ENCODE measurements around the gene ITPR2.
"Not testable (repeated sequence)": the region's sequence is repeated elsewhere in the genome, so short reads cannot be mapped to it uniquely, and the experiment has no call there.

Gene ITPR2

DNA sequence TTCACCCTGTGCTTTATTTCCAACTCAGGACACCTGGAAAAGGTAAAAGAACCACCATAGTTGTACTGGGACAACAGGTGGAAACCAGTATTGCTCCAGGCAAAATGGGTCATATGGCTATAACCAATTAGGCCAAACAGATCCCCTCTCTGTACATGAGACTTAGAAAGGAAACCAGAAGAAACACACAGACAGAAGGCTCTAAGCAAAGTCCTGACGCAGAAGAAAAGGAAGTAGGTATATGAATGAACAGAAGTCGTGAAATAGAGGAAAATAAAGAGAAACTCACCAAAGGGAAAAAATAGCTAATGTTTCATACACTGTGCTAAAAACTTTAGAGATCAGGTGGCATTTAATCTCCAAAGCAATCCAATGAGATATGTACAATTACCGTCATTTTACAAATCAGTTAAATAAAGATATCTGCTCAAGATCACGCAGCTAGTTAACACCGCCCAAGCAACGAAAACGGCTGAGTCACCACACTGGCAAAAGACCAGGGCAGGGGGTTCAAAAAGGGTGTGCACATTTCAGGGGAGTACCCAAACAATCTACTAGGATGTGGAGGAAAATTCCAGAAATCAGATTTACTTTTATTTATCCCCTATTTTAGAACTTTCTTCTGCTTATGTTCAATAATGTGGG is 82.3 kb downstream of the ITPR2 start:
- DNase-seq = no peak

DNA sequence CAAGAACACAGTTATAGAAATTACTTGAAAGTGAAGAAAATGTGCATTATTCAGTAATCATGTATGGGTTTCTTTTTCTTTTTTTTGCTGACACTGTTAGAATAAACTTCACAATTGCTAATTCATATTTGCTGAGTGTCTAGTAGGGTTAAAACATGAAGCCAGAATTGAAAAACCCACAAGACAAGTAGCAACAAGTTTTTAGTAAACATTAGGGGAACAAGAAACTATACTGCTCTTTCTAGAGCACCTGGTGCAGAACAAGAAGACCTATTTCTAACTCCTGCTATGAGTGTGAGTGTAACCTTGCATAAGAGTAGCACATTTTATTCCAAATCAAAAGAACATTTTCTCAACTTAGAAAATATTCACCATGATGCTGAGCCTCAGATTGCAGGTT is 83.2 kb downstream of the ITPR2 start:
- no peak for DNase-seq

DNA sequence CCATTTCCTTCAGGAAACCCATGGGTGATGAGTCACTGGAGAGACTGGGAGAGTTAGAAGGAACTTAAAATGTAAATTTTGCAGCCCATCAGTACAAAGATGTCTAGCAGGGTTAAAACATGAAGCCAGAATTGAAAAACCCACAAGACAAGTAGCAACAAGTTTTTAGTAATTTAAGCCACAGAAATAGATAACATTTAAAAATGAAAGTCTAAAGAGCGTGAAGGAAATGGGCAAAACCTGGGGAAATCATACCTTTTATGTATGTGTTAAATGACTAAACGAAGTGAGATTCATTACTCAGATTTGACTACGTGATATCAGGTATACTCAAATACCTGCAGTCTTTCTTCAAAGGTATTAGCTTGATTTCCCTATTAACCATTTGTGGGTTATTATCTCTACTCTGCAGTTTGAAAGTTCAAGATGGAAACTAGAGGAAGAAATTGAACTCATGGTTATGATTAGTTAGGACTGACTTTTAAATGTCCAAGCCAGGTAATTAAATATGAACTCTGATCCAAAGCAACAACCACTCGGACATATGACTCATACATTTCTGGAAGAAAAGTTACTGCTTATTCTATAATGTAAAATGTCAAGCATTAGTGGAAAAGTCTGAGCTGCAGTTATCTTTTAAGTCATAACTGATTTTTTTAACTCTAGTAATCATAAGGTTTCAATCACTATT is 84.1 kb downstream of the ITPR2 start:
- no peak for DNase-seq

DNA sequence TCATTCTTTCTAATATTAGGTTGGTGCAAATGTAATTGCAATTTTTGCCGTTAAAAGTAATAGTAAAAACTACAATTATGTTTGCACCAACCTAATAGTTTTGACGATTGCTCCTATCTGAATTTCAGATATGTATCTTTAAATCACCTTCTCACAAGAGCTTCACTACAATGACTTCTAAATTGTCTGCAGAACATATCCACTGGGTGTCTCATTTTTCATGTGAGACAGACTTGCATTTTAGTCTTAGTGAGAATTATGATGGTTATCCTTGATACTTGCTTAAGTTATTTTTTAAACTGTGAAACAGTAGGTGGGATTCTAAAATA is 84.6 kb downstream of the ITPR2 start:
- no peak for DNase-seq

DNA sequence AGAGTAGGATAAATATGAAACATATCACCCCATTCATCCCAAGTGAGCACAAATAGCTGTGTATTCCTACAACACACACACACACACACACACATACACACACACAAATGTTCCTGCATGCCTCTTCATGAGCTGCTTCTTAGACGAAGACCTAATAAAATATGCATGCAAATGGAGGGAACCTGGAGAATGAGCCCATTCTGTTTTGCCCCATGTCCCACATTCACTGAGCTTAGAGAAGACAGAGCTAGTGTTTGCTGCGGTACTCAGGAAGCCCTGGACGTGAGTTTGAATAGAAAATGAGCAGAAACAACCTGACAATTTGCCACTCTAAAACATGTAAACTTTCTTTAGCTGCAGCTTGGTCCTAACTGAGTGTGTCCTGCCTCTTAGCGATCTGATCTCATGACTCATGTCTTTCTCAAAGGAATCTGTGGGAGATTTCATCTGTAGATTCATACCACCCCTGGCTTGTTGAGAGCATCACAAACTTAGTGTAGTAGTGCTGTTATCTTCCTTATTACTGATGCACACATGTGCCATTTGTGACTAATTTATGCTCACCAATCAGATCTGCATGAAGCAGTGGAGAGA is 86.8 kb downstream of the ITPR2 start:
- no peak for DNase-seq

DNA sequence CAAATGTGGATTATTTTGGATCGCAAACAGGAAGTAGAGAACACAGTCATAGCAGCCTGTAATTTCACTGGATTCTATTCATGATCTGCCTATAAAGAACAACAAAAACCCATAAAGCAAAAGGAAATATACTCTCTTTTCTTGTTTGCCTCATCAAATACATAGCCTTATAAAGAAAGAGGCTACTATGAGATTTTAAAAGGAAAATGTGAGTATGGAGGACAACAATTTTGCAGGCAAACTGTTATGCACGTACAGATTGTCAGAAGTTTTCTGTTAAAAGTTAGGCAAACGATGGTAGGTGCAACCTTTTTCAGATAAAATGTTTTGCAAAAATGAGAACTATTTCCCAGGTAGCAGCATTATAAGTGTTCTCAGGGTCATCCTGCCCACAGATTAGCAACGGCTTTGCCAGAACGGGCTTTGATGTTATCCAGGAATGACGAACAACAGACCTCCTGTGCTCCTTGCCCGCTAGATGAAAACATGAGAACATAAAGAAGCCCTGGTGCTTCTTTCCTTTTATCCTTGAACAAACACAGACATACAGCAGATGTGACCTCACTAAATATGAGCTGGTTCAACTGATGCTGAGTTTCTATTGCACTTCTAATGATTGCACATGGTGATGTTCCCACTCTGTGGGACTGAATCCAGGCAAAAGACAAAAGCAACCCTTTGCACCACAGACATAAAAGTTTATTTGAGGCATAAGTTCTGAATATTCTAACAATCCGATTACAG is 88.1 kb downstream of the ITPR2 start:
- no peak for DNase-seq

DNA sequence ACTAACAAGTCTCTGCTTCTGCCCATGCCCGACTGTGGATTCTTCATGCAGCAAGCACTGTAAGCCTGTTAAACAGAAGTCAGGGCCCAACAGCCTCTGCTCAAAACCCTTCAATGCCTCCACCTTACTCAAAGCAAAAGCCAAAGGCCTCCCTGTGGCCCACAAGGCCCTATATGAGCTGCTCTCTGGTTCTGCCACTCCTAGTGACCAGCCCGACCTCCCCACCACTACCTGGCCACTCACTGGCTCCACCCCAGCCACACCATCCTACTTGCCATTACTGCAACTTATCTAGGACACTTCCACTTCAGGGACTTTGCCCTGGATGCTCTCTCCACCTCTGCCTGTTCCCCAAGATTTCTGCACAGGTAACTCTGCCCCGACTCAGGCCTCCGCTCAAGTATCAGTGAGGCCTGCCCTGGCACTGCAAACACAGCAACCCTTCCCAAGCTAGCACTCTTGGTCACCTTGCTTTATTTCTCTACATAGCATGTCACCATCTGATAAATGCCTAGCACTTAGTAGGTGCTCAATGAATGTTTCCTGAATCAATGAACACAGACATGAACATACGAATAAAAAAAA is 88.9 kb downstream of the ITPR2 start:
- DNase-seq = no peak

DNA sequence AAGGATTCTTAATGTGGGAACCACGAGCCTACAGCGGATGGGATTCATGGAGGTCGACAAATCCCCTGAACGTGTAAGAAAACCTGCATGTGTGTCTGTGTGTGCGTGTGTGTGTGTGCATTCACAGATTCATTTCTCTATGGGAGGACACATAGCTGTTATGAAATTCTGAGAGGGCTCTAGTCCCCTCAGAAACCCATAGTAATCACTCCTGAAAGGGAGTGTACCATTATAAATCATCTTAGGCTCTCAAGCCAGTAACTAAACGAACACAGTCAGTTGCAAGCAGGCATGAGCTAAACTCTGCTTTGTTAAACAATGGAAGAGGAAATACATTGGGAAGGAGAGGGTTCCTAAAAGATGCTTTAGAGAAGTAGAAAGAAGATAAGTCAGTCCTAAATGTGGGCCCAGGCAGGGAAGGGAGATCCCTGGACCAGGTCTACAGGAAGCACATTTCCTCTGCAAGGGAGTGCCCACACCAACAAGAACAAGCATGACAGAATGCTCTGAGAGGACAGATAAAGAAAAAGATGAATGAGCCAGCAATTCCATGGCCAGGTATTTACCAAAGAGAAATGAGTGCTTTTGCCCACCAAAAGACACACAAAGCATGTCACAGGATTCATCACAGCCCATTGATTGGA is 91.3 kb downstream of the ITPR2 start:
- no peak for DNase-seq

DNA sequence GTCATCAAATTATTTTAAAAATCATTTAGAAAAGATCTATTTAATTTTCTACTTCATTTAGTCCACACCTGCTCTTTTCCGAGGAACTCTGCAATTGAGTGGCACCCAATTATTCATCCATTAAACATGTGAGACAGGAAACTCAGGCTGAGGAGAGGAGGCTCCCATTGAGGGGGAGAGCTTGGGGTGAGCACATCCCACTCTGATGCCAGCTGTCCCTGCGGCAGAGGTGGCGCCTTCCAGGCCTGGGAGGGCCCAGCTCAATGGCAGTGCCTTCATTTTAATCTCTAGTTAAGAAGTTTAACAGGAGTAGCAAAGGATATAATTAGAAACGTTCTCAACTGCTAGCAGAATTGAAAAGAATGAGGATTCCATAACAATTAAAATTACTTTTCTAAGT is 92.0 kb downstream of the ITPR2 start:
- no peak for DNase-seq

DNA sequence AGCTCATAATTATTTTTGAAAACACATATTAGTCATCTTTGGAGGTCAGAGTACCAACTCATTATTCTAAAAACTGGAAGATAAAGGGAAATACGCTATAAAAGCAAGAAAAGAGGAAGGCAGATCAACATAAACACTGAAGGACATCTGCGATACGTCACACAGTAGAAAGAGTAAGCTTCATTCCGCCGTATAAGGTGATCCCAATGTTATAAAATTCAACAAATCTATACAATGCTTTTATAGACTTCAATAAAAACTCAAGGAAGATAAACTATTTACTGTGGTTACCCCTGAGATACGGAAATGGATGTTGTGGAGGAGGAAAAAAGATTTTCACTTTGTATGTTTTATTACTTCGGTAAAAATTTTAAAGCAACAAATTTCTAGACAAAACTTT is 92.6 kb downstream of the ITPR2 start:
- DNase-seq = no peak

DNA sequence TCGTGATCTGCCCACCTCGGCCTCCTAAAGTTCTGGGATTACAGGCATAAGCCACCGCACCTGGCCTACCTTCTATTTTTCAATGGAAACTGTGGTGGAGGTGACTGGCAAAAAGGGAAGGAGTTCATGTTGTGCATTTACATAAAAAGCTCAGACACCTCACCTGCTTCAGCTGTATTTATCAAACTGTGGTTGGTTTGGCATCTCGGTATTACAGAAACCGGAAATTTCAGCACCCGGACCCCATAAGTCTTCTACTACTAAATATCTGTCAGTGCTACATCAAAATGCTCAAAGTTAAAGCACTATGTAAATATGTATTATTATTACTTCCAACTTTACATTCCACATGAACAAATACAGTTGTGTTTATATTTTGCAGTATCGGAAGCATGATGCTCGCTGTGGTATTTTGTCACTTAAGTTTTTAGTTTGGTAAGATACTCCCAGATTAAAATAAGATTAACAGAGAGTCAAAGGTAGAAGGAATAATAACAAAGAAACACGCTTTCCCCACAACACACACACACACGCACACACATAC is 95.4 kb downstream of the ITPR2 start:
- no peak for DNase-seq

DNA sequence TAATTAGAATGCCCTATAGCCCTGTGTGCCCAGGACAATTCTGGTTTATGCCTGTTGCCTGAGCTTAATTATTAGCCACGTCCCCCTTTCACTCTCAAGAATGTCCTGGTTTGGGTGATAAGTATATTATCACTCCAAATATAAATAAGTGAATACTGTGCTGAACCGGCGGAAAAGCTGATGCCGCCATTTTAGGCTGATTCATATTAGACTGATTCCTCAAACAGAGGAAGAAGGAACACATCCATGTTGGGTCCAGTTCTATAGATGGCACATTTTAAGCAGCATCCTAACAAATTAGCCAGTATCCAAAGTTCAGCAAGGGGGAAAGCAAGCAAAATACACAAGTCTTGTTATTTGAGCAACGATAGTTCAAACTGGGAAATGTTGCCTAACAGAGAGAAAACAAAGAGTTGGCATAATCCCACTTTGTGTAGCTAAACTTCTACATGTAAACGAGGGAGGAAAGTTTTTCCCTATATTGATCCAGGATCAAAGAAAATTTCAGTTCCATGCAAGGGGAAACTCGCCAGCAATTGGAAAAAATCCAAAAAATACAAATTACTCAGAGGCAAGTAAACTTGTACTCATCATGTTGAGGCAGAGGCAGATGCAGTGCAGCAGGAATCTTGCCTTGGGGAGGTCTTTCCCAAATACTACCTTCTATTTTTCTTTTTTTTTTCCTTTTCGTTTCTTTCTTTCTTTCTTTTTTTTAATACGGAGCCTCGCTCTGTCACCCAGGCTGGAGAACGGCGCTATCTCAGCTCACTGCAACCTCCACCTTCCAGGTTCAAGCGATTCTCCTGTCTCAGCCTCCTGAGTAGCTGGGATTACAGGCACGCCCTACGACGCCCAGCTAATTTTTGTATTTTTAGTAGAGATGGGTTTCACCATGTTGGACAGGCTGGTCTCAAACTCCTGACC is 96.2 kb downstream of the ITPR2 start:
- DNase-seq = no peak

DNA sequence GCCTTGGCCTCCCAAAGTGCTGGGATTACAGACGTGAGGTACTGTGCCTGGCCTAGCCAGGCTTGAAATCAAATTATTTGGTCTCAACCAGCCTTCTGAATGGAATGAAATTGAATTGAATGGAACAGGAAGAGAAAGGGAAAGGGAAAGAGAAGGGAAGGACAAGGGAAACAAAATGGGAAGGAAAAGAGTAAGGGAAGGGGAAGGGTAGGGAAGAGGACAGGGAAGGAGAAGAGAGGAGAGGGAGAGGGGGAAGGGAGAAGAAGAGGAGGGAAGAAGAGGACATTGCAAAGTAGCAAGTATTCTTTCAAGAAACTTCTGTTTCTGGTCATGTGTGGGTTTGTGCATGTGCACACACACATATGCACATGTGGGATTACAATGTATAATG is 97.8 kb downstream of the ITPR2 start:
- DNase-seq = no peak

DNA sequence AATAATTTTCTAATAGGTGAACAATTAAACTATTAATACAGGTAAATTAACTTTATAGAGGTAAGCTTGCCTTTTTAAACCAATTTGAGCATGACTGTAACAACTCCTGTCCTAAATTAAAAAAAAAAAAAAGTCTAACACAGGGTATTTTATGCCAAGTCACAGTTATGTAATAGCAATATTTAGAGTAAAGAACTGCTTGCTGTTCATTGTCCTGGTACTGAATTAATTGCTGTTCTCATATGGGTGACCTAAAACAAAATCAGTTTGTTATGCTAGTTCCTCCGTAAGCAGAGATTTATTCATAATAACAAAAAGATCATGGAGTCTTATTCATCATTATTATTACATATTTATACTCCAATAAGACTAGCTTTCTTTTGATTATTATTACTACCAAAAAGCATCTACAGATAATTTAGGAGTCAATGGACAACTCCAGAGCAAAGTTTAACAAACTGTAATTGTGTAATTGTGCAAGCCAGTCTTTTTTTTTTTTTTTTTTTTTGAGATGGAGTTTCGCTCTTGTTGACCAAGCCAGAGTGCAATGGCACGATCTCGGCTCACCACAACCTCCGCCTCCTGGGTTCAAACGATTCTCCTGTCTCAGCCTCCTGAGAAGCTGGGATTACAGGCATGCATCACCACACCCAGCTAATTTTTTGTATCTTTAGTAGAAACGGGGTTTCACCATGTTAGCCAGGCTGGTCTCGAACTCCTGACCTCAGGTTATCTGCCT is 98.3 kb downstream of the ITPR2 start:
- no peak for DNase-seq

DNA sequence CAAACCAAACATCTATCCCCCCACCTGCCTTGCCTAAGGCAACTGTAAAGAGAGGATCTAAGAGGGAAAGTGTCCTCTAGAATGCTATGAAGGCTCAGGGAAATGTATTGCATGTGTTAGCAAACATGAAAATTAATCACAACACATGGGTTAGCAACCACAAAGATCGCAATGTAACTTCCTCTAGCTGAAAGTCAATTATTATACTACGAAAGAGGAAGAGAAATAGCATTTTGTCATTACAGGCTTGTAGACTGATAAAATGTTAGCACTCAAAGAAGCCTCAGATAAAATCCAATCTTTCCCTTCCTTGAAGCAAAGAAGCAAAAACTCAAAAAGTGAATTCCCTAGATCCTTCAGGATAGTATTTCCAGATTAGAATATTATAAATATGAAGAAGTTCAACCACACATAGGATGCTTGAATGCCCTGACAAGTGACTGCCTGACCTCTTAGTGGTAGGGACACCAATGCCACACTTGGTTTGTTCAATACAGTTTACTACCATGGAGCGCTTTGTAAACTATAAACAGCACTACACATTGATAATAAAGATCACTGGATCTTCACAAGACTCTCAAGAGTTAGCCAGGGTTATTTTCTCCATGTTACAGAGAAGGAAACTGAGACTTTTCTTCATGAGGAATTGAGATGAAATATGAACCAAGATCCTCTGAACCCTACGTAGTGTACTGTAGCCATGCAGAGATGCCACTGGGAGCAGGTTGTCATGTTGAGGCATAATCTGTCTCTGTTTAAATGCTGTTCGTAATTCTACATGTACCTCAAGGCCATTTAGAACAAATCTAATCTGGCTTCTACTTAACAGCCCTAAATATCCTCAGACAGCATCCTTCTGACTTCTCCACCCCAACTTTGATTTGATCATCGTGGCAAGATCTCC is 100.7 kb downstream of the ITPR2 start:
- no peak for DNase-seq

DNA sequence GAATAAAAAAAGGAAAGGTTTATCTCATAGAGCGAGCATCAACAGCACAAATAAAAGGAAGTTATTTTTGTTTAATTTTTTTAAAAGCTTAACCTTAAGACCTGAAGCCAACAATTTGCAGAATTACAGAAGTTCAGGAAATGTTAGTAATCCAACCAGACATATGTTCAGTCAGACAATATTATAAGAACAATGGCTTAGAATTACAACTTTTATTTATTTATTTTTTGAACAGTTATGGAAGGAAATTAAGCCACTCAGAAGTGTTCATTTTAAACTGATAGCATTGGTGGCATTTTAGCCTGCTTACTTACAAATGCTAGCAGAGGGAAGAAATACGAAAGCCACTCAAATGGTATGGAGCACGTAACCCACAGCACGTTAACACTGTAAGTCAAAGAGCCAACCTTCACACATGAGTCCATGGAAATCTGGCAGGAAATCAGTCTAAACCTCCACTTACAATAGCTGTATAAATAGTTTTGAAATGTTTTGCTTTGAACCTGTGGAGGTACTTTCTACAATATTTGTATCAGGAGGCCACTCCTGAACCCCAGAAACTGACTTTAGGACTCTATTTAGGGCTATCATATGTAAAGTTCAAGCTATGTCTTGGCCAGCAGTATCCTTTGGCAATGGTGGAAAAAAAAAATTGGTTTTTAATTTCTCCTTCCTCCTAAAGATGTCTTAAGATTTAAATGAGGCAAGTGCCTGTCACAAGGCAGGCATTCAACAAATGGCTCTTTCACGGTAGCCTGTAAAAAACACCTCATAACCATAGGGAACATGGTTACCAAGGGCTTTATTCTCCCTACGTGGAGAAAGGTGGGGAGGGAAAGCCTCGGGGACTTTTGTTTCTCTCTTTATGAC is 102.3 kb downstream of the ITPR2 start:
- no peak for DNase-seq

DNA sequence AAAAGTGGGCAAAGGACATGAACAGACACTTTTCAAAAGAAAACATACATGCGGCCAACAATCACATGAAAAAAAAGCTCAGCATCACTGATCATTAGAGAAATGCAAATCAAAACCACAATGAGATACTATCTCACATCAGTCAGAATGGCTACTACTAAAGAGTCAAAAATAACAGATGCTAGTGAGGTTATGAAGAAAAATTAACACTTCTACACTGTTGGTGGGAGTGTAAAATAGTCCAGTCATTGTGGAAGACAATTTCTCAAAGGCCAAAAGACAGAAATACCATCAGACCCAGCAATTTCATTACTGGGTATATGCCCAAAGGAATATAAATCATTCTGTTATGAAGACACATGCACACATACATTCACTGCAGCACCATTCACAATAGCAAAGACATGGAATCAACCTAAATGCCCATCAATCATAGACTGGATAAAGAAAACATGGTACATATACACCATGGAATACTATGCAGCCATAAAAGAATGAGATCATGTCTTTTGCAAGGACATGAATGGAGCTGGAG is 103.8 kb downstream of the ITPR2 start:
- not testable (repeated sequence) for DNase-seq

Data from NCI-H2227 treated with DMSO at 0.1 percent for 48 hours (cell line).